NB4 (cell line): Measurements from ENCODE around the gene CD27.

Experiments used
- DNase-seq: peaks from one replicate; pipeline ENCODE4 v3.0.0; 2010; ENCODE audit warnings: low read depth
- H3K4me3 ChIP-seq: one replicate; pipeline ENCODE4 v1.5.1; 2011; ENCODE audit warnings: mild to moderate bottlenecking, low read depth, low read length, moderate library complexity
- MYC ChIP-seq: IDR thresholded peaks from 2 replicates; pipeline ENCODE4 v1.6.1; 2011; ENCODE audit warnings: low read depth, low read length
- POLR2A ChIP-seq: IDR thresholded peaks from 2 replicates; pipeline ENCODE4 v1.6.1; 2011; ENCODE audit warnings: mild to moderate bottlenecking; ENCODE audit not compliant: insufficient read length; ENCODE audit errors: extremely low read depth
- TF ChIP-seq, protein P1 (sequence below): IDR thresholded peaks from 2 replicates; pipeline ENCODE4 v1.6.1; 2011; ENCODE audit warnings: low read depth, low read length
- TF ChIP-seq, protein P2 (sequence below): IDR thresholded peaks from one replicate; pipeline ENCODE4 v1.5.1; 2012; ENCODE audit warnings: low read depth, low read length

CD27 gene

DNA sequence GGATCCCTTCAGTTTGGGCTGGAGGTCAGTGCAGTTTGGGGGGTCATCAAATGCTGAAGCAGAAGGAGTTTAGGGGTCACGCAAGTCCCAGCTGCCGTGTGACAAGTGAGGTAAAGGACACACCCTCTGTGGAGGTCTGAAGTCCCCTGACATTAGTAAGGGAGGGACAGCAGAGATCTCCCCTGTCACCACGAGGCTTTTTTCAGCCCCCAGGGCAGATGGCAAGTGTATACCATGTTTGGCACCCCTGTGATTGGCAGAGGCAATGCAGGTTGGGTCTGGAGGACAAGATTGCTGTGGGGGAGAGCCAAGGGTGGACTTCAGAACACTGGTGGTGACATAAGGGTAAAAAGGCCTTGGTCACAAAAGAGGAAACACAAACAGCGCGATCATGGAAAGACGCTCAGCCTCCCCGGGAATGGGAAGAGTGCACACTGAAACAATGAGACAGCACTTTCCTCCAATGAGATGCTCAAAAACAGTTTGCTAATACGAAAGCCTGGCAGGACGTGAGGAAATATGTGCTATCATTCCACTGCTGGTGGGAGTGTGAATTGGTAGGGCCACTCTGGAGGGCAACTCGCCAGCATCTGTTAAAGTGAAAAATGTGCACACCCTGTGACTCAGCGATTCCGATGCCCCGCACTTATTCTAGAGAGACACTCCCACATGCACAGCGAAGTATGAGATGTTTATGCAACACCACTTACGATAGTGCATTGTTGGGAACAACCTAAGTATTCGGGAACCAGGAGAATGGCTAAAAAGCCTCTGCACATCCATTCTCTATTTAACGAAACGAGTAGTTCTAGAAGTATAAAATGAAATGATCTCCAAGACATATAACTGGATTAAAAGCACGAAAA, 14.4 kb upstream of the CD27 start:
- TF ChIP-seq MYC (peak; percentile 21), POLR2A (no peak)
- TF ChIP-seq, protein P1, sequence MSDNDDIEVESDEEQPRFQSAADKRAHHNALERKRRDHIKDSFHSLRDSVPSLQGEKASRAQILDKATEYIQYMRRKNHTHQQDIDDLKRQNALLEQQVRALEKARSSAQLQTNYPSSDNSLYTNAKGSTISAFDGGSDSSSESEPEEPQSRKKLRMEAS = peak; percentile 58
- peak; percentile 96 for DNase-seq
- H3K4me3 ChIP-seq = peak overlapping the region; percentile 30

- H3K4me3 ChIP-seq = no peak overlapping the region
- TF ChIP-seq, protein P1 = no peak
- no peak for DNase-seq
These were observed 11.8 kb upstream of the CD27 start for GRCh38 chr12:6432991-6433390.

DNA sequence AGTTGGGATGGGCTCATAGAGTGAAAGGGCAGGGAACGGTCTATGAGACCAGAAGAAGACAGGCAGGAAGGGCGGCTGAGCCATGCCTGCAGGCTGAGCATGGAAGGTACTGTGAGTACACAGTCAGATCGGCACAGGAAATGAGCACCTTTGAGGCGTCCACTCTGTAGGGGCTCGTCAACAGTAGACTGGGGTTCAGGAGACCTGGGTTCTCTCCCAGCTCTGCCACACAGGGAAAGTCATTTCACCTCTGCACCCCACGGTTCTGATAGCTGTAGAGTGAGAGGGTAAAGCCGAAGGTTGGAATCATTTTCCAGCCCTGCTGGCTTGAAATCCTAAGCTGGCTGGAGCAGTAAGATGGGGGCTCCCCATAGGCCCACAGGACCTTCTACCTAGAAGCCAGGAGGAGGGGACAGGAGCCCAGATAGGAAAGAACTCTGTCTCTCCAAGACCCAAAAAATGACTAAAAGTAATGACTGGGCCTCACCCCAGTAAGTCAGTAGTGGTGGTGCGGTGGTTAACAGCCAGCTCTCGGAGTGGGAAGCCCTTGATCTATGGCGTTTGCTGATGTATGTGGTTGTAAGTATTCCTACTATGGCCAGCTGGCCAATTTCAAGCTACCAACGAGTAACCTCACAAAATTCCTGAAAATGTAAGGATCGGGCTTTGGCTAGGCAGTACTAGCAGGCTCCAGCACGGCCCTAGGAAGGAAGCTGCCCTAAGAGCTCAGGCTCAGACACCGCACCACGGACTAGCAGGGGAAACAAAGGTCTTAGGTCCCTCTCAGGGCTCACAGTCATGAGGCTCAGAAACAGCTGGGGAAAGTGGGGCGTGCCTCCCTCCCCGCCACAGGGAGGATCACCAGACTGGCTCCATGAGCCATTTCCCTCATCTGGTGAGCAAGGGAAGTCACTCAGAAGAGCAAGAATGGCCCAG, 10.3 kb upstream of the CD27 start:
- no peak for TF ChIP-seq POLR2A
- TF ChIP-seq, protein P1 = no peak
- TF ChIP-seq, protein P2, sequence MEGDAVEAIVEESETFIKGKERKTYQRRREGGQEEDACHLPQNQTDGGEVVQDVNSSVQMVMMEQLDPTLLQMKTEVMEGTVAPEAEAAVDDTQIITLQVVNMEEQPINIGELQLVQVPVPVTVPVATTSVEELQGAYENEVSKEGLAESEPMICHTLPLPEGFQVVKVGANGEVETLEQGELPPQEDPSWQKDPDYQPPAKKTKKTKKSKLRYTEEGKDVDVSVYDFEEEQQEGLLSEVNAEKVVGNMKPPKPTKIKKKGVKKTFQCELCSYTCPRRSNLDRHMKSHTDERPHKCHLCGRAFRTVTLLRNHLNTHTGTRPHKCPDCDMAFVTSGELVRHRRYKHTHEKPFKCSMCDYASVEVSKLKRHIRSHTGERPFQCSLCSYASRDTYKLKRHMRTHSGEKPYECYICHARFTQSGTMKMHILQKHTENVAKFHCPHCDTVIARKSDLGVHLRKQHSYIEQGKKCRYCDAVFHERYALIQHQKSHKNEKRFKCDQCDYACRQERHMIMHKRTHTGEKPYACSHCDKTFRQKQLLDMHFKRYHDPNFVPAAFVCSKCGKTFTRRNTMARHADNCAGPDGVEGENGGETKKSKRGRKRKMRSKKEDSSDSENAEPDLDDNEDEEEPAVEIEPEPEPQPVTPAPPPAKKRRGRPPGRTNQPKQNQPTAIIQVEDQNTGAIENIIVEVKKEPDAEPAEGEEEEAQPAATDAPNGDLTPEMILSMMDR = no peak
- TF ChIP-seq MYC = no peak
- no peak overlapping the region for H3K4me3 ChIP-seq
- no peak for DNase-seq

DNA sequence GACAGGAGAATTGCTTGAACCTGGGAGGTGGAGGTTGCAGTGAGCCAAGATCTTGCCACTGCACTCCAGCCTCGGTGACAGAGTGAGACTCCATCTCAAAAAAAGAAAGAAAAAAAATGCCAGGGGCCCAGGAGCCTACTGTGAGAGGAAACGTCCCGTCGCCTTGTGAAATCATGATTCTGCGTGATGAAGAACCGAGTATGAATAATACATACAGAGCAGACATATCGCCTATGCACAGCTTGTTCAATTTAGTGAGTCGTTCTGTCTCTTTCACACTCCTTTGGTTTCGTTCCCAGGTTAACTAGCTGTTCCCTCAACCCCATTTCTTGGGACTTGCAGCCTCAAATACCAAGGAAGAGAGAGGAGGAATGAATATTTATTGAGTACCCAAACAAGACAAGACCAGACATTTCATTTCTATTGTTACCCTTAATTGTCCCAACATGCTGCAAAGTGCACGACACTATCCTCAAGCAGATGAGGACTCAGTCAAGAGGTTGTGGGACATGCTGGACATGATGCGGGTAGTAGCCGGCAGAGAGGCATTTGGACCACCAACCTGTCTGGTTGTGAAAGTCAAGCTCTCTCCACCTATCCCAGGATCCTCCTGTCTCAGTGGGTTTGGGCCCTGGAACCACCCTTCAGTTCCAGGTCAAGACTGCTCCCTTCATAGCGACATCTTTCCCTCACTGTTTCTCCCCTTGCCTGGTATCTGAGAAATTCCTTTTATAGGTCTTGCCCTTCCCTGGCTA, 8.6 kb upstream of the CD27 start:
- TF ChIP-seq POLR2A = no peak
- TF ChIP-seq, protein P2 = no peak
- no peak for TF ChIP-seq MYC
- TF ChIP-seq, protein P1 = no peak
- H3K4me3 ChIP-seq = no peak overlapping the region
- DNase-seq = no peak

DNA sequence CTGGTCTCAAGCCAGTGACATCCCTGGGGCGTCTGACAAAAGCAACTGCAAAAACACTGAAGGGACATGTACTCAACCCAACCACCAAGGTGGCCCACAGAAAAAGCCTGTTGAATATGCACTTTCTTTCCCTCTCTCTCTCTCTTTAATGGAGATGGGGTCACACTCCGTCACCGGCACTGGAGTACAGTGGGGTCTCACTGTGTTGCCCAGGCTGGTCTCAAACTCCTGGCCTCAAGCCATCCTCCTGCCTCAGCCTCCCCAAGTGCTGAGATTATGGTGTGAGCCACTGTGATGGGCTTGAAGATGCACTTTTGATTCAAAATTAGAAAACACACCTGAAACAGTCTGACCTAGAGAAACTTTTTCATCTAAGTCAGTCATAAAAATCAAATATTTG, 7.2 kb upstream of the CD27 start:
- TF ChIP-seq MYC = no peak
- TF ChIP-seq, protein P1 = no peak
- TF ChIP-seq, protein P2 = no peak
- no peak for TF ChIP-seq POLR2A
- no peak for DNase-seq

GRCh38 chr12:6438345-6438744, 6.4 kb upstream of the CD27 start:
- no peak for DNase-seq
- no peak overlapping the region for H3K4me3 ChIP-seq
- no peak for TF ChIP-seq POLR2A
- TF ChIP-seq, protein P1 = no peak
- no peak for TF ChIP-seq MYC
- TF ChIP-seq, protein P2 = no peak

More for the DNA sequence above, 7.2 kb upstream of the CD27 start:
- no peak overlapping the region for H3K4me3 ChIP-seq
